GM13977 (cell line): ENCODE results near the gene BCL6B.
"Not testable (repeated sequence)": the region's sequence is repeated elsewhere in the genome, so short reads cannot be mapped to it uniquely, and the experiment has no call there.

ENCODE experiments used
- DNase-seq: peaks from one replicate; pipeline ENCODE4 v3.0.0; 2012; ENCODE audit warnings: low spot score
- CTCF ChIP-seq: IDR thresholded peaks from 2 replicates; pipeline ENCODE4 v1.5.1; 2012; ENCODE audit warnings: mild to moderate bottlenecking, control low read depth; ENCODE audit not compliant: insufficient read depth; ENCODE audit errors: extremely low read depth, missing control alignments
- in situ Hi-C: fragments of 300-500 bp; cut with MboI; formaldehyde crosslinking; loops from one replicate; pipeline ENCODE4 v1.12.0; 2022; ENCODE audit warnings: low sequenced_read_pairs, low pct_unique_long_range_greater_than_20kb, mixed read lengths, inconsistent platforms; ENCODE audit not compliant: unreplicated experiment

BCL6B gene

GRCh38 chr17:7022781-7023571, at the start of gene BCL6B:
TSS of gene BCL6B (plus strand) at chr17:7023050. CDS start at chr17:7023672, 622 bp downstream.
- in situ Hi-C loops = no loop called here
- no peak for TF ChIP-seq CTCF
- DNase-seq = no peak

GRCh38 chr17:6979440-6979839, 43.4 kb upstream of the BCL6B start:
- in situ Hi-C loops, DNase-seq: not testable (repeated sequence)

- DNase-seq = no peak
- in situ Hi-C loops = no loop called here
- TF ChIP-seq CTCF = no peak
These were observed 41.4 kb upstream of the BCL6B start for GRCh38 chr17:6981426-6981825.

GRCh38 chr17:6985266-6985665, 37.6 kb upstream of the BCL6B start:
- no peak for DNase-seq
- in situ Hi-C loops = no loop called here
- TF ChIP-seq CTCF = no peak

GRCh38 chr17:6986676-6987075, 36.2 kb upstream of the BCL6B start:
- in situ Hi-C loops = no loop called here
- no peak for TF ChIP-seq CTCF
- DNase-seq = no peak

GRCh38 chr17:6989779-6990178, 33.1 kb upstream of the BCL6B start:
- in situ Hi-C loops = no loop called here
- no peak for TF ChIP-seq CTCF
- DNase-seq = no peak

GRCh38 chr17:6993613-6994056, 29.2 kb upstream of the BCL6B start:
- DNase-seq, in situ Hi-C loops: not testable (repeated sequence)
